ENCODE measurements around the gene CCDC124.

DNA sequence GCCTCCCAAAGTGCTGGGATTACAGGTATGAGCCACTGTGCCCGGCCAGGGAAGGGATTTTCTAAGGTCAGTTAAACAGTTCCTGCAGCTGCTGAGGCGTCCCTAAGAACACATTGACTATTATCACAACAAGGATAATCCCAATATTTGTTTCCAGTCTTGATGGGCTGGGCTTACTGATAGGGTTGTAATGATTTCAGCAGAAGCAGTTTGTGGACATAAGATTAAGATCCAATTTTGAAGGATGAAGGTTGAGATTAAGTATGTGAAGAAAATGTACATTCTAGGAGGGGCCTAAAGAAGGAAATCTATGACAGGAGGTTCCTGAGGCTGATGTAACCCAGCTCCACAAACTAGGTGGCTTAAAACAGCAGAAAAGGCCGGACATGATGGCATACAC, 10.7 kb upstream of the CCDC124 start:
- TF ChIP-seq, protein P1, sequence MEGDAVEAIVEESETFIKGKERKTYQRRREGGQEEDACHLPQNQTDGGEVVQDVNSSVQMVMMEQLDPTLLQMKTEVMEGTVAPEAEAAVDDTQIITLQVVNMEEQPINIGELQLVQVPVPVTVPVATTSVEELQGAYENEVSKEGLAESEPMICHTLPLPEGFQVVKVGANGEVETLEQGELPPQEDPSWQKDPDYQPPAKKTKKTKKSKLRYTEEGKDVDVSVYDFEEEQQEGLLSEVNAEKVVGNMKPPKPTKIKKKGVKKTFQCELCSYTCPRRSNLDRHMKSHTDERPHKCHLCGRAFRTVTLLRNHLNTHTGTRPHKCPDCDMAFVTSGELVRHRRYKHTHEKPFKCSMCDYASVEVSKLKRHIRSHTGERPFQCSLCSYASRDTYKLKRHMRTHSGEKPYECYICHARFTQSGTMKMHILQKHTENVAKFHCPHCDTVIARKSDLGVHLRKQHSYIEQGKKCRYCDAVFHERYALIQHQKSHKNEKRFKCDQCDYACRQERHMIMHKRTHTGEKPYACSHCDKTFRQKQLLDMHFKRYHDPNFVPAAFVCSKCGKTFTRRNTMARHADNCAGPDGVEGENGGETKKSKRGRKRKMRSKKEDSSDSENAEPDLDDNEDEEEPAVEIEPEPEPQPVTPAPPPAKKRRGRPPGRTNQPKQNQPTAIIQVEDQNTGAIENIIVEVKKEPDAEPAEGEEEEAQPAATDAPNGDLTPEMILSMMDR (conservative IDR thresholded peaks at IDR 0.05; ENCODE audit: low read length), result no peak
- no peak for TF ChIP-seq EZH2phosphoT487 (IDR thresholded peaks at IDR 0.05; ENCODE audit: borderline replicate concordance)
